ENCODE results near the gene PITPNM3. TPM values are rescaled to one million over a fixed set of nuclear protein-coding genes. Genes with fewer than 3 reads are reported as not detected.
A peak's percentile ranks its signal among the peaks of the same experiment; 100 is the strongest.

Gene PITPNM3
- total RNA-seq (ENCODE audit: unreplicated experiment): 0.72 TPM
- long read RNA-seq: 0 reads

- peak; percentile 25 for DNase-seq (ENCODE audit: low spot score)
- H3K27ac Mint-ChIP-seq (ENCODE audit: unreplicated experiment): no peak within 1 kb of the TSS
- TF ChIP-seq CTCF (IDR thresholded peaks at IDR 0.05; ENCODE audit: unreplicated experiment): no peak
- peak within 1 kb of the TSS; percentile 67 for H3K4me3 Mint-ChIP-seq (ENCODE audit: unreplicated experiment)
- H3K9me3 Mint-ChIP-seq (ENCODE audit: unreplicated experiment): no peaks in the 10 kb centered on the region
- H3K4me1 Mint-ChIP-seq (ENCODE audit: unreplicated experiment): peaks cover 3% of the 10 kb centered on the region
- peaks cover 4% of the 10 kb centered on the region for H3K36me3 Mint-ChIP-seq (ENCODE audit: low read depth, unreplicated experiment)
- H3K27me3 Mint-ChIP-seq (ENCODE audit: unreplicated experiment): peaks cover 32% of the 10 kb centered on the region
Observed at GRCh38 chr17:6556121-6557039, at the start of gene PITPNM3. TSS of gene PITPNM3 (minus strand) at chr17:6556555. CDS start at chr17:6556406, 149 bp downstream.

- Mint-ChIP-seq H3K27me3 (ENCODE audit: unreplicated experiment) (peaks cover under 1% of the 10 kb centered on the region), H3K4me3 (ENCODE audit: unreplicated experiment) (no peak overlapping the region), H3K36me3 (ENCODE audit: low read depth, unreplicated experiment) (peaks cover 31% of the 10 kb centered on the region), H3K27ac (ENCODE audit: unreplicated experiment) (no peak overlapping the region), H3K9me3 (ENCODE audit: unreplicated experiment) (no peaks in the 10 kb centered on the region), H3K4me1 (ENCODE audit: unreplicated experiment) (peaks cover 7% of the 10 kb centered on the region)
- DNase-seq (ENCODE audit: low spot score): no peak
- no peak for TF ChIP-seq CTCF (IDR thresholded peaks at IDR 0.05; ENCODE audit: unreplicated experiment)
Observed at GRCh38 chr17:6605142-6605541, 48.8 kb upstream of the PITPNM3 start.

GRCh38 chr17:6603744-6604325, 47.5 kb upstream of the PITPNM3 start:
- no peak overlapping the region for H3K4me3 Mint-ChIP-seq (ENCODE audit: unreplicated experiment)
- no peak for DNase-seq (ENCODE audit: low spot score)
- no peaks in the 10 kb centered on the region for H3K9me3 Mint-ChIP-seq (ENCODE audit: unreplicated experiment)
- H3K27me3 Mint-ChIP-seq (ENCODE audit: unreplicated experiment): peaks cover 2% of the 10 kb centered on the region
- no peak overlapping the region for H3K27ac Mint-ChIP-seq (ENCODE audit: unreplicated experiment)
- H3K4me1 Mint-ChIP-seq (ENCODE audit: unreplicated experiment): peaks cover 18% of the 10 kb centered on the region
- H3K36me3 Mint-ChIP-seq (ENCODE audit: low read depth, unreplicated experiment): peaks cover 27% of the 10 kb centered on the region
- TF ChIP-seq CTCF (IDR thresholded peaks at IDR 0.05; ENCODE audit: unreplicated experiment): no peak

GRCh38 chr17:6602141-6602540, 45.8 kb upstream of the PITPNM3 start:
- no peak overlapping the region for H3K27ac Mint-ChIP-seq (ENCODE audit: unreplicated experiment)
- peaks cover 24% of the 10 kb centered on the region for H3K36me3 Mint-ChIP-seq (ENCODE audit: low read depth, unreplicated experiment)
- no peak for DNase-seq (ENCODE audit: low spot score)
- TF ChIP-seq CTCF (IDR thresholded peaks at IDR 0.05; ENCODE audit: unreplicated experiment): no peak
- peaks cover 26% of the 10 kb centered on the region for H3K4me1 Mint-ChIP-seq (ENCODE audit: unreplicated experiment)
- peaks cover 2% of the 10 kb centered on the region for H3K27me3 Mint-ChIP-seq (ENCODE audit: unreplicated experiment)
- no peaks in the 10 kb centered on the region for H3K9me3 Mint-ChIP-seq (ENCODE audit: unreplicated experiment)
- H3K4me3 Mint-ChIP-seq (ENCODE audit: unreplicated experiment): no peak overlapping the region

GRCh38 chr17:6599364-6599763, 43.0 kb upstream of the PITPNM3 start:
- peaks cover 19% of the 10 kb centered on the region for H3K36me3 Mint-ChIP-seq (ENCODE audit: low read depth, unreplicated experiment)
- peaks cover 2% of the 10 kb centered on the region for H3K27me3 Mint-ChIP-seq (ENCODE audit: unreplicated experiment)
- H3K4me3 Mint-ChIP-seq (ENCODE audit: unreplicated experiment): peak overlapping the region; percentile 50
- no peak for DNase-seq (ENCODE audit: low spot score)
- H3K27ac Mint-ChIP-seq (ENCODE audit: unreplicated experiment): peak overlapping the region; percentile 73
- no peaks in the 10 kb centered on the region for H3K9me3 Mint-ChIP-seq (ENCODE audit: unreplicated experiment)
- no peak for TF ChIP-seq CTCF (IDR thresholded peaks at IDR 0.05; ENCODE audit: unreplicated experiment)
- H3K4me1 Mint-ChIP-seq (ENCODE audit: unreplicated experiment): peaks cover 26% of the 10 kb centered on the region

Measured in endothelial cell (in vitro differentiated cells).